ENCODE data around the gene PPP1R13B. TPM values are rescaled to one million over a fixed set of nuclear protein-coding genes. Genes with fewer than 3 reads are reported as not detected.
A peak's percentile ranks its signal among the peaks of the same experiment; 100 is the strongest.

Gene PPP1R13B
- total RNA-seq, 3 donors from 2014 or later: 6.4 to 21.8 (median 18.4) TPM

- Histone ChIP-seq H3K36me3 (no peaks in the 10 kb centered on the region), H3K4me1 (no peaks in the 10 kb centered on the region), H3K4me3 (peak overlapping the region; percentile 17 to 59 (median 44)), H3K9me3 (no peaks in the 10 kb centered on the region), H3K27me3 (no peaks in the 10 kb centered on the region), H3K27ac (peak overlapping the region; percentile 46 to 50)
- intact Hi-C loops (cut with DNase I; ENCODE audit: low total_unique reads): no loop called here
- TF ChIP-seq POLR2A (IDR thresholded peaks at IDR 0.05) (no peak), POLR2AphosphoS5 (IDR thresholded peaks at IDR 0.05) (no peak), CTCF (IDR thresholded peaks at IDR 0.05) (no peak)
- DNase-seq (ENCODE audit: low spot score in 2 of 2): peak in 1 of 2 donors; percentile 54
Measured at GRCh38 chr14:103871596-103872480, 24.5 kb upstream of the PPP1R13B start.

DNA sequence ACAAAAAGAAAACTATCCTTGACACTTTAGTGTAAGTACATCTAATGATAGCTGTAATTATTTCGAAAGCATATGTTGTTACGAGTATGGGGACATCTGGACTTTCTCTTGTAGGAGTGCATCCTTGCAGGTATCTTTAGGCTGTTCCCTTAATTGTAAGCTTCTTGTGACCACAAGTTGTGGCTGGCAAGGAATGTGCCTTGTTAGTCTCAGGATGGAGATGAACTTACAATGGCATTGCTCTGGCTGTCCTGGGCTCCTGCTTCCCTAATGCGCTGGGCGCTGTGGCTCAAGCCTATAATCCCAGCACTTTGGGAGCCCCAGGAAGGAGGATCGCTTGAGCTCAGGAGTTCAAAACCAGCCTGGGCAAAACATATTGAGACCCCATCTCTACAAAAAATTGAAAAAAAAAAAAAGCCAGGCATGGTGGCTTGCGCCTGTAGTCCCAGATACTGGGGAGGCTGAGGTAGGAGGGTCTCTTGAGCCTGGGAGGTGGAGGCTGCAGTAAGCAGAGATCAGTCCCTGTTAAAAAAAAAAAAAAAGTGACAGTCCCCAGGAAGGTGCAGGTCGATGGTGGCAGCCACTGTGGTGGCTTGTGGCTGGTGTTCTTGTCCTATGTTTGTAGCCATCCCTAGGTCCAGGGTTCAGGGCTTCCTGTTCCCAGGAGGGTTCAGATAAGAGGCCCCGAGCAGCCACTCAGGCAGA, 23.7 kb upstream of the PPP1R13B start:
- no peak for DNase-seq (ENCODE audit: low spot score in 2 of 2)
- Histone ChIP-seq H3K36me3 (no peaks in the 10 kb centered on the region), H3K4me3 (no peak overlapping the region), H3K27me3 (no peaks in the 10 kb centered on the region), H3K27ac (peak overlapping the region; percentile 46 to 50), H3K4me1 (no peaks in the 10 kb centered on the region), H3K9me3 (no peaks in the 10 kb centered on the region)
- TF ChIP-seq POLR2AphosphoS5 (IDR thresholded peaks at IDR 0.05) (no peak), CTCF (IDR thresholded peaks at IDR 0.05) (no peak), POLR2A (IDR thresholded peaks at IDR 0.05) (no peak)
- intact Hi-C loops (cut with DNase I; ENCODE audit: low total_unique reads): no loop called here

GRCh38 chr14:103870144-103870876, 22.9 kb upstream of the PPP1R13B start:
- Histone ChIP-seq H3K4me1 (no peaks in the 10 kb centered on the region), H3K36me3 (no peaks in the 10 kb centered on the region), H3K9me3 (no peaks in the 10 kb centered on the region), H3K27ac (no peak overlapping the region), H3K27me3 (no peaks in the 10 kb centered on the region), H3K4me3 (no peak overlapping the region)
- intact Hi-C loops (cut with DNase I; ENCODE audit: low total_unique reads): no loop called here
- DNase-seq (ENCODE audit: low spot score in 2 of 2): no peak
- TF ChIP-seq CTCF (IDR thresholded peaks at IDR 0.05) (no peak), POLR2A (IDR thresholded peaks at IDR 0.05) (no peak), POLR2AphosphoS5 (IDR thresholded peaks at IDR 0.05) (no peak)

- H3K4me3 ChIP-seq: no peak overlapping the region
- H3K9me3 ChIP-seq: no peaks in the 10 kb centered on the region
- DNase-seq (ENCODE audit: low spot score in 2 of 2): no peak
- TF ChIP-seq POLR2A (IDR thresholded peaks at IDR 0.05) (no peak), POLR2AphosphoS5 (IDR thresholded peaks at IDR 0.05) (no peak), CTCF (IDR thresholded peaks at IDR 0.05) (no peak)
- H3K36me3 ChIP-seq: no peaks in the 10 kb centered on the region
- no peak overlapping the region for H3K27ac ChIP-seq
- intact Hi-C loops (cut with DNase I; ENCODE audit: low total_unique reads): no loop called here
- no peaks in the 10 kb centered on the region for H3K27me3 ChIP-seq
- H3K4me1 ChIP-seq: no peaks in the 10 kb centered on the region
Measured at GRCh38 chr14:103869406-103870143, 22.2 kb upstream of the PPP1R13B start.

Measured in breast epithelium (tissue), 4 donors.